Endodermal cell (in vitro differentiated cells): Measurements from ENCODE around the gene MGLL. TPM values are rescaled to one million over a fixed set of nuclear protein-coding genes. Genes with fewer than 3 reads are reported as not detected.

Experiments
- DNase-seq: peaks from one replicate; pipeline ENCODE4 v3.0.0-alpha.2; 2017
- H3K27ac ChIP-seq: 2 replicates; pipeline ENCODE4 v1.5.1; 2013; ENCODE audit warnings: mild to moderate bottlenecking, low read depth, low read length, moderate library complexity
- H3K27me3 ChIP-seq: 2 replicates; pipeline ENCODE4 v1.6.1; 2013; ENCODE audit warnings: mild to moderate bottlenecking, low read length, moderate library complexity; ENCODE audit not compliant: insufficient read depth, control insufficient read depth, poor library complexity, severe bottlenecking
- H3K36me3 ChIP-seq: 2 replicates; pipeline ENCODE4 v1.7.0; 2013; ENCODE audit warnings: mild to moderate bottlenecking, low read length, moderate library complexity; ENCODE audit not compliant: control insufficient read depth, insufficient read depth
- H3K4me1 ChIP-seq: one replicate; pipeline ENCODE4 v1.7.0; 2013; ENCODE audit warnings: low read length; ENCODE audit not compliant: control insufficient read depth, insufficient read depth
- H3K4me3 ChIP-seq: 2 replicates; pipeline ENCODE4 v1.5.1; 2013; ENCODE audit warnings: mild to moderate bottlenecking, low read length, moderate library complexity
- H3K9ac ChIP-seq: 2 replicates; pipeline ENCODE4 v1.6.1; 2013; ENCODE audit warnings: mild to moderate bottlenecking, low read length, moderate library complexity; ENCODE audit not compliant: poor library complexity, severe bottlenecking; ENCODE audit errors: extremely low read depth
- H3K9me3 ChIP-seq: 2 replicates; pipeline ENCODE4 v1.6.1; 2013; ENCODE audit warnings: mild to moderate bottlenecking, low read length, moderate library complexity; ENCODE audit not compliant: control insufficient read depth
- H3K27ac Mint-ChIP-seq: 2 replicates; pipeline ENCODE4 v1.8.0; 2020; ENCODE audit warnings: mixed read lengths
- H3K27me3 Mint-ChIP-seq: 2 replicates; pipeline ENCODE4 v1.8.0; 2021; ENCODE audit warnings: mild to moderate bottlenecking, mixed read lengths; ENCODE audit not compliant: insufficient read depth
- H3K36me3 Mint-ChIP-seq: 2 replicates; pipeline ENCODE4 v1.8.0; 2020; ENCODE audit warnings: low read depth, mixed read lengths
- H3K4me1 Mint-ChIP-seq: 2 replicates; pipeline ENCODE4 v1.8.0; 2020; ENCODE audit warnings: mixed read lengths
- H3K4me3 Mint-ChIP-seq: 2 replicates; pipeline ENCODE4 v1.8.0; 2020; ENCODE audit warnings: mild to moderate bottlenecking, moderate library complexity, mixed read lengths
- H3K9me3 Mint-ChIP-seq: 2 replicates; pipeline ENCODE4 v1.8.0; 2020; ENCODE audit warnings: mild to moderate bottlenecking, mixed read lengths
- CTCF ChIP-seq: fragments of 200-600 bp; sonication (generic); conservative IDR thresholded peaks from 2 replicates; pipeline ENCODE4 v1.5.0; 2021; ENCODE audit warnings: antibody characterized with exemption, mild to moderate bottlenecking
- WGBS, 2 experiments: methylation state at CpG; one replicate each; pipeline versions ENCODE4 v1.1.5 to v1.1.7; 2013; ENCODE audit warnings: missing lambda C conversion rate in 2 of 2, mixed read lengths in 1 of 2; ENCODE audit not compliant: insufficient coverage in 1 of 2, insufficient read length in 1 of 2; 5-methylcytosine and 5-hydroxymethylcytosine counted together
- total RNA-seq, 2 donors: library from RNA; stranded (reverse); fragmentation: NEBNext Ultra II Directional in 1 of 2; extraction: Animal tissue kit (Norgen Biotek cat#: 25700) in 1 of 2; gene quantifications; 2 replicates in 1 of 2; 3 replicates in 1 of 2; pipeline ENCODE4 v1.2.1, GENCODE V29; 2021

MGLL gene
- total RNA-seq, 2 donors from 2014 or later = 0.22 TPM; not detected in 1

- no peak overlapping the region for H3K9ac ChIP-seq
- H3K9me3 ChIP-seq = no peaks in the 10 kb centered on the region
- WGBS, 2 experiments = 90 to 95% methylated on average over 6 to 12 of the region's 12 CpGs
- peaks cover 2% of the 10 kb centered on the region for H3K4me1 ChIP-seq
- no peak overlapping the region for H3K4me3 Mint-ChIP-seq
- H3K27me3 Mint-ChIP-seq = peaks cover 68% of the 10 kb centered on the region
- no peak overlapping the region for H3K27ac Mint-ChIP-seq
- no peak for TF ChIP-seq CTCF
- H3K36me3 Mint-ChIP-seq = no peaks in the 10 kb centered on the region
- H3K36me3 ChIP-seq = no peaks in the 10 kb centered on the region
- peaks cover 26% of the 10 kb centered on the region for H3K4me1 Mint-ChIP-seq
- peaks cover 46% of the 10 kb centered on the region for H3K27me3 ChIP-seq
- no peak overlapping the region for H3K4me3 ChIP-seq
- H3K9me3 Mint-ChIP-seq = no peaks in the 10 kb centered on the region
- H3K27ac ChIP-seq = no peak overlapping the region
- no peak for DNase-seq
Measured at GRCh38 chr3:127734181-127734720, 88.1 kb downstream of the MGLL start.

GRCh38 chr3:127733781-127734180 lies 88.5 kb downstream of the MGLL start:
- no peak for TF ChIP-seq CTCF
- Mint-ChIP-seq H3K36me3 (no peaks in the 10 kb centered on the region), H3K27ac (no peak overlapping the region), H3K27me3 (peaks cover 68% of the 10 kb centered on the region), H3K4me3 (no peak overlapping the region), H3K4me1 (peaks cover 26% of the 10 kb centered on the region), H3K9me3 (no peaks in the 10 kb centered on the region)
- Histone ChIP-seq H3K36me3 (no peaks in the 10 kb centered on the region), H3K4me1 (peaks cover 2% of the 10 kb centered on the region), H3K4me3 (no peak overlapping the region), H3K9me3 (no peaks in the 10 kb centered on the region), H3K9ac (no peak overlapping the region), H3K27ac (no peak overlapping the region), H3K27me3 (peaks cover 49% of the 10 kb centered on the region)
- DNase-seq = no peak
- WGBS, 2 experiments = 91 to 93% methylated on average over 7 to 10 of the region's 10 CpGs

- TF ChIP-seq CTCF = no peak
- no peaks in the 10 kb centered on the region for H3K36me3 ChIP-seq
- H3K4me3 ChIP-seq = no peak overlapping the region
- peaks cover 58% of the 10 kb centered on the region for H3K27me3 ChIP-seq
- H3K9ac ChIP-seq = no peak overlapping the region
- Mint-ChIP-seq H3K9me3 (no peaks in the 10 kb centered on the region), H3K4me3 (no peak overlapping the region), H3K36me3 (no peaks in the 10 kb centered on the region), H3K27ac (no peak overlapping the region), H3K4me1 (peaks cover 24% of the 10 kb centered on the region), H3K27me3 (peaks cover 77% of the 10 kb centered on the region)
- WGBS, 2 experiments = 83 to 86% methylated on average over 6 to 9 of the region's 9 CpGs
- no peak for DNase-seq
- H3K9me3 ChIP-seq = no peaks in the 10 kb centered on the region
- no peak overlapping the region for H3K27ac ChIP-seq
- peaks cover 2% of the 10 kb centered on the region for H3K4me1 ChIP-seq
Measured at GRCh38 chr3:127732879-127733350, 89.4 kb downstream of the MGLL start.
